ENCODE results near the gene PHTF2.
A peak's percentile ranks its signal among the peaks of the same experiment; 100 is the strongest.
"Not testable (repeated sequence)": the region's sequence is repeated elsewhere in the genome, so short reads cannot be mapped to it uniquely, and the experiment has no call there.

PHTF2 gene

GRCh38 chr7:77866370-77866769 is 67.8 kb downstream of the PHTF2 start:
- no peak for TF ChIP-seq CTCF (IDR thresholded peaks at IDR 0.05; ENCODE audit: control insufficient read depth, extremely low read depth, insufficient read depth)
- H3K4me3 ChIP-seq (ENCODE audit: low read depth, low read length): no peak overlapping the region
- no peak for DNase-seq (ENCODE audit: low read depth)

DNA sequence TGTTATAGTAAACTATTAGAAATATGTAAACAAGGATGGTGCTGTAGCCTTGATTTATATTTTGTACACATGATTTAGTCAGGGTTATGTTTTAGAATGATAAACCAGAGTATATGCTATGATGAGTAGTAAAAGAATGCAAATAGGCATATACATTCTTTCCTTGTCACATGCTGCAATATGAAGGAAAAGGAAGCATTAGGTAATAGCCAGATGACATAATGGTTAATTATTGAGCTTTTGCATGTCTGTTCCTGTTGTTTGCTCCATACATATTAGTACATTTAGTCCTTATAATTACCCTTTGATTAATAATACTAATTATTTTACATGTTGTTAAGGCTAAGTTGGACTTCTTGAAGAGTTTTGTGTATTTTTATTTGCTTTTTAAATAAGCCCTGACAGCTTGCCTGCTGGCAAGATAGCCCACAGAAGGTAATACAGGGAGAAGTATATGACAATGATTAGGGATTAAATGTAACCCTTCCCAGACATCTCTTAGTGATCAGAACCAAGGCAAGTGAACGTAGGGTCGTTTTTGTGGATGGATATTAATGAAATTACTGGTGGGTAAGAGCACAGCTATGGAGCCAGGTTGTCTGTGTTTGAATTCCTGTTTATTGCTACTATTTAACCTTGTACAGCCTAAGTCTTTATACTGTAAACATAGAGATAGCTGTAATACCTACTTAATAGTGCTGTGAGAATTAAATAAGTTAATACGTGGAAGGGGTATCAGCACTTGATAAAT is 68.4 kb downstream of the PHTF2 start:
- H3K4me3 ChIP-seq (ENCODE audit: low read depth, low read length): no peak overlapping the region
- no peak for TF ChIP-seq CTCF (IDR thresholded peaks at IDR 0.05; ENCODE audit: control insufficient read depth, extremely low read depth, insufficient read depth)
- peak; percentile 14 for DNase-seq (ENCODE audit: low read depth)

GRCh38 chr7:77867537-77867865 is 68.9 kb downstream of the PHTF2 start:
- no peak overlapping the region for H3K4me3 ChIP-seq (ENCODE audit: low read depth, low read length)
- no peak for DNase-seq (ENCODE audit: low read depth)
- no peak for TF ChIP-seq CTCF (IDR thresholded peaks at IDR 0.05; ENCODE audit: control insufficient read depth, extremely low read depth, insufficient read depth)

DNA sequence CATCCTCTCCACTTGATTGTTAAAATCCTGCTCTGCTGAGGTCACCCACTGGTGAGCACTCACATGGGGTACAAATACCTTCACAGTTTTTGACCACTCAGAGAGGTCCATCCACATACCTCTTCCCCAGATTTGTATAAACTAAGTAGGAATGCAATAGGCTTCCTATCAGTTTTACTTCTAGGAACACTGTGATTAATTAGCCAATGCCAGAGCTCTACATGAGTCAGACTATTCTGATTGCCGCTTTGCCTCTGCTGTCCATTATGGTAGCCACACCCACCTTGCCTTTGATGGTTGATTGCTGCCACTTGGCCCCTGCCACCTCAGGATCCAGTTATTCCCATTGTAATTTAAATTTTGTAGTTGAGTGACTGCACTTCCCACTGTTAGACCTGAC is 73.7 kb downstream of the PHTF2 start:
- DNase-seq (ENCODE audit: low read depth); H3K4me3 ChIP-seq (ENCODE audit: low read depth, low read length): not testable (repeated sequence)

DNA sequence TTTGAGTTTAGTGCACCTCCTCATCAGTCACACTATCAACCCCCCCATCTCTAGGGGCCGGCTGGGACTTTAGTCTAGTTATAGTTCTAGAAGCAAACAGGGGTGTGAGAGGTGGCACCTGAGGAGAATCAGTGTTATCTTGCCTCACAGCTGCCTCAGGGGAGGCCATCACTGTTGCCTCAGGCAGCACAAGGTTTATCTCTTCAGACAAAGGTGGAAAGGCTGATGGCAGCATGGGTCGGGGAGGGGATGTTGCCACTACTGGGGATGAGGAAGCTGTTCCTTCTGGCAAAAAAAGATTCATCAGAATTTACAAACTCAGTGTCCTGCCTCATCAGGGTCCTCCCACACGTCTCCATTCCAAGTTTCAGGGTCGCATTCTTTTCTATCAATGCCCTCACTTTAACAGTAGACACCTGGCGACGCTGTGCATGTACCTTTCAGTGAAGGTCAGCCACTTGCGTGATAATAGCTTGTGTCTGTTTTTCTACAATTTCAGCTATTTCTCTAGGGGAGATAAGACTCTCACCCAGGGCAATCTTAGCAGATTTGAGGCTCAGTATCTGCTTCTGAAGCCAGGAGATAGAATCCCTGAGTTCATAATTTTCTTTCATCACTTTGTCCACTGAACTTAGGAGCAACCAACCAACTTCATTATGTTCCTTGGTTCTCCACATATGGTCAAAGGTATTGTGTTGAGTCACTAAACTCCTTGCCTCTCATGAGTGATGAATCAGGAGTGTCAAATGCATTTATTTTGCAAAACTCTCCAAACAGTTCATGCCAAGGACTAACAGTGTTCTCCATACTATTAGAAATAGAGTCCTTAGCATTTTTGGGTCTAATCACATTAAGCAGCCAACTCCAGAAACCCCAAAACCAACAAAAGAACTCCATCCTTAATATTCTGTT is 75.1 kb downstream of the PHTF2 start:
- not testable (repeated sequence) for H3K4me3 ChIP-seq (ENCODE audit: low read depth, low read length); DNase-seq (ENCODE audit: low read depth)

DNA sequence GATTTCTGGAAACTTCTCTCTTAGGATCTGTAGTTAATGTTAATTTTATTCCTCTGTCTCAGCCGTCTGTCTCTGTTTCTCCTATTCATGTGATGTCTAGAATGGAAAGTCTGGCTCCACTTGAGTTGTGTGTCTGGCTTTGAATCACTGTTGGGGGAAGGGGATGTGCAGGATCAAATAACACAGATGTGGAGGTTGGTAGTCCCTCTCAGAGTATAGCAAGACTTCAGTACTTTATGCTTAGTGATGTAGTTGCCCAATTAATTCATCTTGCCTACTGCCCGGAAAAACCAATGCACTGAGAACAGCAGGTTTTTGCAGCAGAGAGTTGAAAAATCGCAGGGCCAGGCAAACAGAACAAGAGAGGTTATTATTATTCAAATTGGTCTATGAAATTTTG is 79.2 kb downstream of the PHTF2 start:
- H3K4me3 ChIP-seq (ENCODE audit: low read depth, low read length): no peak overlapping the region
- DNase-seq (ENCODE audit: low read depth): no peak
- no peak for TF ChIP-seq CTCF (IDR thresholded peaks at IDR 0.05; ENCODE audit: control insufficient read depth, extremely low read depth, insufficient read depth)

GRCh38 chr7:77878500-77878899 is 79.9 kb downstream of the PHTF2 start:
- TF ChIP-seq CTCF (IDR thresholded peaks at IDR 0.05; ENCODE audit: control insufficient read depth, extremely low read depth, insufficient read depth): no peak
- DNase-seq (ENCODE audit: low read depth): no peak
- H3K4me3 ChIP-seq (ENCODE audit: low read depth, low read length): no peak overlapping the region

- no peak overlapping the region for H3K4me3 ChIP-seq (ENCODE audit: low read depth, low read length)
- TF ChIP-seq CTCF (IDR thresholded peaks at IDR 0.05; ENCODE audit: control insufficient read depth, extremely low read depth, insufficient read depth): no peak
- no peak for DNase-seq (ENCODE audit: low read depth)
These were observed 80.7 kb downstream of the PHTF2 start for GRCh38 chr7:77879272-77879671.

All from LNCaP clone FGC (cell line).